B cell (primary cell): ENCODE measurements around the gene ITIH1. TPM values are rescaled to one million over a fixed set of nuclear protein-coding genes. Genes with fewer than 3 reads are reported as not detected.
A peak's percentile ranks its signal among the peaks of the same experiment; 100 is the strongest.
"Not testable (repeated sequence)": the region's sequence is repeated elsewhere in the genome, so short reads cannot be mapped to it uniquely, and the experiment has no call there.

ENCODE experiments used
- ATAC-seq: fragments of 200-7000 bp; cut with Tn5 transposase; one replicate; pipeline ENCODE4 v1.10.0; 2021; ENCODE audit warnings: low read depth, mild to moderate bottlenecking, moderate number of reproducible peaks, moderate library complexity
- CTCF ChIA-PET: fragments of 350-600 bp; sonication (Branson Sonifier 250); formaldehyde crosslinking; loops from one replicate; lab custom pipeline; 2021; ENCODE audit warnings: antibody characterized with exemption, inconsistent platforms; lab: Charles Lee
- POLR2A ChIA-PET: fragments of 350-600 bp; sonication (Branson Sonifier 250); formaldehyde crosslinking; loops from one replicate; lab custom pipeline; 2021; ENCODE audit warnings: antibody characterized with exemption; lab: Charles Lee
- DNase-seq: peaks from one replicate; pipeline ENCODE4 v3.0.0; 2013
- H2AFZ ChIP-seq: 2 replicates; pipeline ENCODE4 v1.6.1; 2012; ENCODE audit warnings: mild to moderate bottlenecking, low read depth, low read length; ENCODE audit not compliant: insufficient read depth, poor library complexity, severe bottlenecking
- H3K27ac ChIP-seq, 2 donors: 1 replicate in 1 of 2; 2 replicates in 1 of 2; pipeline ENCODE4 v1.5.1; 2012 to 2013; ENCODE audit warnings: low read length in 2 of 2, mild to moderate bottlenecking in 2 of 2, moderate library complexity in 1 of 2
- H3K27me3 ChIP-seq, 4 experiments: fragments of 200-600 bp in 1 of 4; sonication (generic) in 1 of 4; replicated peaks in 1 of 4; 1 replicate in 2 of 4; 2 replicates in 2 of 4; pipeline versions ENCODE4 v1.6.1 to v1.7.0; 2013 to 2016; ENCODE audit warnings: low read length in 3 of 4, mild to moderate bottlenecking in 2 of 4, mixed read lengths in 1 of 4, moderate library complexity in 1 of 4; ENCODE audit not compliant: insufficient read depth in 4 of 4, control insufficient read depth in 3 of 4; ENCODE audit errors: control extremely low read depth in 1 of 4
- H3K36me3 ChIP-seq, 2 experiments: replicated peaks in 1 of 2; 1 replicate in 1 of 2; 2 replicates in 1 of 2; pipeline versions ENCODE4 v1.6.1 to v1.7.1; 2013; ENCODE audit warnings: low read length in 1 of 2; ENCODE audit not compliant: insufficient read depth in 2 of 2, control insufficient read depth in 1 of 2; ENCODE audit errors: control extremely low read depth in 1 of 2, extremely low read depth in 1 of 2
- H3K4me1 ChIP-seq, 2 donors: fragments of 200-600 bp in 1 of 2; sonication (generic) in 1 of 2; 1 replicate in 1 of 2; 2 replicates in 1 of 2; pipeline versions ENCODE4 v1.5.1 to v1.6.1; 2013 to 2017; ENCODE audit warnings: low read length in 2 of 2; ENCODE audit not compliant: control insufficient read depth in 2 of 2, insufficient read depth in 2 of 2
- H3K4me2 ChIP-seq: replicated peaks from 2 replicates; pipeline ENCODE3; 2012; ENCODE audit warnings: mild to moderate bottlenecking, low read depth, low read length; ENCODE audit not compliant: poor library complexity, severe bottlenecking
- H3K4me3 ChIP-seq, 5 experiments: fragments of 200-600 bp in 1 of 5; sonication (generic) in 1 of 5; 1 replicate in 3 of 5; 2 replicates in 2 of 5; pipeline versions ENCODE4 v1.5.1 to v1.7.0; 2011 to 2016; ENCODE audit warnings: low read length in 4 of 5, mild to moderate bottlenecking in 4 of 5, low read depth in 2 of 5, control low read depth in 1 of 5, moderate library complexity in 1 of 5; ENCODE audit not compliant: insufficient read depth in 1 of 5; ENCODE audit errors: control extremely low read depth in 1 of 5, extremely low read depth in 1 of 5
- H3K79me2 ChIP-seq: fragments of 200-600 bp; sonication (generic); one replicate; pipeline ENCODE4 v1.6.0; 2016; ENCODE audit warnings: low read length; ENCODE audit not compliant: control insufficient read depth, insufficient read depth
- H3K9ac ChIP-seq: fragments of 200-600 bp; sonication (generic); 2 replicates; pipeline ENCODE4 v1.6.1; 2017; ENCODE audit warnings: mild to moderate bottlenecking, low read length, moderate library complexity
- H3K9me3 ChIP-seq, 3 donors: one replicate each; pipeline versions ENCODE4 v1.6.1 to v1.7.1; 2013; ENCODE audit warnings: low read length in 2 of 3; ENCODE audit not compliant: control insufficient read depth in 2 of 3, insufficient read depth in 1 of 3; ENCODE audit errors: control extremely low read depth in 1 of 3
- H4K20me1 ChIP-seq: 2 replicates; pipeline ENCODE4 v1.6.0; 2012; ENCODE audit warnings: mild to moderate bottlenecking, low read length; ENCODE audit not compliant: insufficient read depth, control insufficient read depth, poor library complexity, severe bottlenecking
- H3K27ac Mint-ChIP-seq: one replicate; pipeline ENCODE4 v1.8.0; 2021; ENCODE audit warnings: mixed read lengths
- H3K27me3 Mint-ChIP-seq: one replicate; pipeline ENCODE4 v1.8.0; 2021; ENCODE audit warnings: mixed read lengths
- H3K4me1 Mint-ChIP-seq: one replicate; pipeline ENCODE4 v1.8.0; 2021; ENCODE audit warnings: mixed read lengths
- H3K4me3 Mint-ChIP-seq: one replicate; pipeline ENCODE4 v1.8.0; 2021; ENCODE audit warnings: mixed read lengths
- H3K9me3 Mint-ChIP-seq: one replicate; pipeline ENCODE4 v1.8.0; 2022; ENCODE audit warnings: mixed read lengths; ENCODE audit not compliant: insufficient read depth
- CTCF ChIP-seq: fragments of 200-600 bp; IDR thresholded peaks from one replicate; pipeline ENCODE4 v1.8.0; 2022; ENCODE audit warnings: antibody characterized with exemption, mild to moderate bottlenecking
- EZH2 ChIP-seq: IDR thresholded peaks from 2 replicates; pipeline ENCODE4 v1.6.1; 2012; ENCODE audit warnings: borderline replicate concordance, low read depth, mild to moderate bottlenecking, moderate library complexity, low read length; ENCODE audit not compliant: insufficient read depth, poor library complexity, severe bottlenecking
- WGBS: methylation state at CpG from one replicate; pipeline ENCODE4 v1.1.5; 2013; ENCODE audit warnings: missing lambda C conversion rate; ENCODE audit not compliant: insufficient coverage; 5-methylcytosine and 5-hydroxymethylcytosine counted together
- intact Hi-C: fragments of 100-400 bp; cut with micrococcal nuclease; formaldehyde crosslinking; loops from one replicate; pipeline ENCODE4 v1.10.0; 2022
- polyA plus RNA-seq: library from polyadenylated mRNA; depleted of rRNA; stranded (reverse); fragments of >200 nt; gene quantifications from 2 replicates; pipeline ENCODE4 v1.2.3, GENCODE V29; 2012
- total RNA-seq, 2 donors: library from RNA; stranded (reverse); fragments of 120-200 nt in 1 of 2; gene quantifications; 1 replicate in 1 of 2; 2 replicates in 1 of 2; pipeline versions ENCODE4 v1.2.3 to v1.2.4, GENCODE V29; 2013 to 2022

ITIH1 gene
- total and polyA plus RNA-seq, 2 donors (not counting 1 experiment from before 2014, with no cell fraction given), result 2.0 TPM; not detected in 1

GRCh38 chr3:52776486-52776885 lies 913 bp upstream of the ITIH1 start:
- H3K4me3 ChIP-seq, H3K9me3 Mint-ChIP-seq, H3K27me3 Mint-ChIP-seq, H3K27me3 ChIP-seq, POLR2A ChIA-PET, H2AFZ ChIP-seq, H3K9ac ChIP-seq, H3K36me3 ChIP-seq, H3K4me2 ChIP-seq, H4K20me1 ChIP-seq, ATAC-seq, H3K4me3 Mint-ChIP-seq, intact Hi-C loops, H3K79me2 ChIP-seq, H3K9me3 ChIP-seq, DNase-seq, H3K27ac Mint-ChIP-seq, H3K27ac ChIP-seq: not testable (repeated sequence)
- CTCF ChIA-PET, result interaction anchor here (0.7 to 1.5 kb wide), 2 partner anchors 12 to 16 kb away, joined by 3 to 4 read pairs; no protein-coding TSS in a partner anchor
- 100% methylated on average over 5 of the region's 6 CpGs for WGBS
- peaks cover 14 to 21% of the 10 kb centered on the region in 2 donors for H3K4me1 ChIP-seq
- peaks cover 14% of the 10 kb centered on the region for H3K4me1 Mint-ChIP-seq

- no peaks in the 10 kb centered on the region for H3K36me3 ChIP-seq
- peaks cover 14 to 19% of the 10 kb centered on the region in 2 donors for H3K4me1 ChIP-seq
- H3K4me3 Mint-ChIP-seq, result no peak overlapping the region
- H3K27ac Mint-ChIP-seq, result peak overlapping the region; percentile 6
- H3K27me3 Mint-ChIP-seq, result no peaks in the 10 kb centered on the region
- H3K4me2 ChIP-seq, result no peak overlapping the region
- H3K4me3 ChIP-seq, result no peak overlapping the region
- TF ChIP-seq CTCF, result no peak
- TF ChIP-seq EZH2, result no peak
- intact Hi-C loops, result no loop called here
- H3K9me3 ChIP-seq, result no peaks in the 10 kb centered on the region
- ChIA-PET POLR2A (interaction anchor here (1.9 kb wide), 1 partner anchor 7 kb away, joined by 15 read pairs; the partner anchor contains the start of gene NEK4), CTCF (no interaction called here)
- no peak overlapping the region for H3K27ac ChIP-seq
- H3K9me3 Mint-ChIP-seq, result no peaks in the 10 kb centered on the region
- 61% methylated on average over 15 of the region's 17 CpGs for whole genome bisulfite sequencing
- no peaks in the 10 kb centered on the region for H4K20me1 ChIP-seq
- peaks cover 14% of the 10 kb centered on the region for H3K4me1 Mint-ChIP-seq
- H3K9ac ChIP-seq, result no peak overlapping the region
- H2AFZ ChIP-seq, result peak overlapping the region; percentile 56
- H3K27me3 ChIP-seq, result no peaks in the 10 kb centered on the region
- H3K79me2 ChIP-seq, result no peaks in the 10 kb centered on the region
- DNase-seq, result no peak
- no peak for ATAC-seq
These were observed 783 bp downstream of the ITIH1 start for GRCh38 chr3:52777959-52778805.
